CD4-positive, alpha-beta T cell treated with Interleukin-15 for 4 hours (primary cell): Measurements from ENCODE around the gene VPS29.

Experiments
- DNase-seq: peaks from one replicate; pipeline ENCODE4 v3.0.0-alpha.2; 2020; ENCODE audit warnings: low spot score

Gene VPS29

GRCh38 chr12:110444455-110444854 lies 57.5 kb downstream of the VPS29 start:
- DNase-seq = no peak
